ENCODE data around the gene MVB12B. TPM values are rescaled to one million over a fixed set of nuclear protein-coding genes. Genes with fewer than 3 reads are reported as not detected.
A peak's percentile ranks its signal among the peaks of the same experiment; 100 is the strongest.

The MVB12B gene
- total RNA-seq, 1 experiment from 2014 or later: 7.2 TPM

DNA sequence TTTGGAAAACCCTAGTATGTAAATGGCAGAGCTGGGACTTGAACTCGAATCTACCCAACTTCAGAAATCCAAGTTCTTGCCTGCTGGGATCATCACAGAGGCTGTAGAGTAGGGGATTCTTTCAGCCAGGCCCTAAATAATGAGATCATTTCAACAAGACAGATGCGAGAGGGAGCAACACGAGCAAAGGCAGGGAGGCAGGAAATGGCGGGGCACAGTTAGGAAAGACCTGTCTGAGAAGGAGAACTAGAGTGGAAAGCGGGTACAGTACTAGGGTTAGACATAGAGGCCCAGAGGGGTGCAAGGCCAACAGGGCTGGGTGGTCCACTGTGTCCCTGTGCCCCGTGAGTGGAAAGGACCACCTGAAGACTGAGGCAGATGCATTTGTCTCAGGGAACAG lies 46.1 kb downstream of the MVB12B start:
- H3K36me3 ChIP-seq (replicated peaks; ENCODE audit: control insufficient read depth, insufficient read depth, low read length): no peaks in the 10 kb centered on the region
- DNase-seq: no peak
- H3K4me3 ChIP-seq (ENCODE audit: insufficient read depth, low read depth, low read length): no peak overlapping the region
- H3K27me3 ChIP-seq (ENCODE audit: control insufficient read depth, insufficient read depth, low read length): no peaks in the 10 kb centered on the region

DNA sequence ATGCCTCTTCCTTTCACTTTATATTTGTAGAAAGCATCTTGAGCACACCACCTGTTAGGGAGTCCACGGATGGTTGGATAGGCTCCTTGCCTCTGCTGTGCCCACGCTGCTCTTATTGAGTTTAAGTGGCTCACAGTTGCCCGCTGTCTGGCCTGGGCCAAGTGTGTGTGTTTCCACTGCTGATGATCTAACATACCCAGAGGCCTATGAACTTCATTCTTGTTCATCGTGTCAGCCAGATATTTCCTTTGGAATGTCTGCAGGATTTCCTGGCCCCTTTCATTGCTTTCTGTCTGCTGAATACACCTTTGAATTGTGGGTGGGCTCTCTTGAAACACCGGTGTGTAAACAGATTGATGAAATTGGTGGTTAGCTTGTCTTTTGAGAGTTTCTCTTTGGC lies 46.6 kb downstream of the MVB12B start:
- no peak for DNase-seq

DNA sequence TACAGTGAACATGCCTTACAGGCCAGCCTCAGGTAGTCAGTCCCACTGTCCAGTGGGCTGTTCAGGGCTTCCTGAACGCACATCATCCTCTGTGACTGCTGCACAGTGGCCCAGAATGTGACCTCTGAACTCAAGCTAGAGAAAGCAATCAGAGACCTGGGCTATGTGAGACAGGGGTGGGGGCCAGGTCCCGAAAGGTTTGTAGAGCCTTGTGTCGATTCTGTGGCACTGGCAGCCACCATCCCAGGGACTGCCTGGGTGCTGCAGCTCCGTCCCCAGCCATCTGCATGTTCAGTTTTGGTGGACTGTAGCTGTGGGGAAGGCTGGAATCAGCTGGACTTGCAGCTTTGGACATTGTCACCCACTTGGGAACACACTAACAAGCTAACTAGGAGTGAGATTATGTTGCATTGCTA lies 47.7 kb downstream of the MVB12B start:
- no peak overlapping the region for H3K4me3 ChIP-seq (ENCODE audit: insufficient read depth, low read depth, low read length)
- H3K36me3 ChIP-seq (replicated peaks; ENCODE audit: control insufficient read depth, insufficient read depth, low read length): no peaks in the 10 kb centered on the region
- DNase-seq: no peak
- H3K27me3 ChIP-seq (ENCODE audit: control insufficient read depth, insufficient read depth, low read length): no peaks in the 10 kb centered on the region

More for the DNA sequence above, 46.6 kb downstream of the MVB12B start:
- H3K27me3 ChIP-seq (ENCODE audit: control insufficient read depth, insufficient read depth, low read length): no peaks in the 10 kb centered on the region
- no peak overlapping the region for H3K4me3 ChIP-seq (ENCODE audit: insufficient read depth, low read depth, low read length)
- no peaks in the 10 kb centered on the region for H3K36me3 ChIP-seq (replicated peaks; ENCODE audit: control insufficient read depth, insufficient read depth, low read length)

DNA sequence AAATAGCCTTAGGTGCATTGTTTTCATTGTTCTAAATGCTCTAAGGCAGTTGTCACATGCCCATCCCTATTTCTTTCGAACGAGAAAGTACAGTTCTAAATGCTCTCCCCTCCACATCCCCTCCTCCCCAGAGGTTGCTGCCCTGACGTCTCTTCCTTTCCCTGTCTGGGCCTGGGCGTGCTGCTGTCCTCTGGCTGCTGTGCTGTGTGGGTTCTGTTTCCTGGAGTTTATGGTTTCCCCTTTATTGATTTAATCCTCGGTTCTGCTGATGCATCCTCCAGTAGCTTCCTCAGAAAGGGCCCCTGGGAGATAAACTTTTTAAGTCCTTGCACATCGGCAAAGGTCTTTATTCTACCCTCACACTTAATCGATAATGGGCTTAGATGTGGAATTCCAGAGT lies 48.8 kb downstream of the MVB12B start:
- H3K36me3 ChIP-seq (replicated peaks; ENCODE audit: control insufficient read depth, insufficient read depth, low read length): no peaks in the 10 kb centered on the region
- no peak for DNase-seq
- no peak overlapping the region for H3K4me3 ChIP-seq (ENCODE audit: insufficient read depth, low read depth, low read length)
- H3K27me3 ChIP-seq (ENCODE audit: control insufficient read depth, insufficient read depth, low read length): no peaks in the 10 kb centered on the region

DNA sequence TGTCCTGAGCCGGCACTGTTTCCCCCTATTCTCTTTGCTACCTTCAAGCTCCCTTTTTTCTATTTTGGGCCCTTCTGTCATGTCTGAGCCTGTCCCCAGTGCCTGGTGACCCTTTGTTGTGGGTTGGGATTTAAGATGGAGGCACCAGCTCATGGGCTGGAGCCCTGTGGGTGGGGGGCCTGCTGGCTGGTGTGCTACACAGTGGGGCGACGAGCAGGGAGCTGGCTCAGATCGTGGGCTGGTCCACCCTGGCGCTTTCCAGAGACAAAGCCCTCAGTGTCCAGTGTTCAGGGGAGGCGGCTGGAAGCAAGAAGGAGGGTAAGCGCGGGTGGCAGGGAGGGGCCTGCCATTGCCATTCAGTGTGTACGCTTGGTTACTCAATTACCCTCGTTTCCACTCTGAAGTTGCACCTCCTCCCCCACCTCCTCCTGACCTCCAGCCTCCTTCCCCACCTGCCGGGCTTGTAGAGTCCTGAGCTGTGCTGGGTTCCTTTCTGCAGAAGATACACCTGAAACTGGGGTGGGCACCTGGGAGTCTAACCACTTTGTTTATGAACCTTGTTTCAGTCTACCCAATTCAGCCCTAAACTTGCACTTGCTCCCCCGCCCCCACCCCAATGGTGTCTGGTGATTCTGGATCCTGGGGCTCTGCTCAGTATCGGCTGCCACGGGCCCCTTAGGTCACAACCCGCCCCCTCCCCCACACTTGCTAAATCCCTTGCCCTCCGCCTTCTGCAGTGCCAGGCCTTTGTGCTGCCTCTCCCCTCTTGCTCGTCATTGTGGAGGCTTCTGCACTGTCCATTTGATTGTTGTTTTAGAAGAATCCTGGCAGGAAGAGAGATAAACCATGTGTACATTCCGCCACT lies 49.9 kb downstream of the MVB12B start:
- Histone ChIP-seq H3K27me3 (ENCODE audit: control insufficient read depth, insufficient read depth, low read length) (no peaks in the 10 kb centered on the region), H3K4me3 (ENCODE audit: insufficient read depth, low read depth, low read length) (no peak overlapping the region), H3K36me3 (replicated peaks; ENCODE audit: control insufficient read depth, insufficient read depth, low read length) (no peaks in the 10 kb centered on the region)
- peak; percentile 65 for DNase-seq

DNA sequence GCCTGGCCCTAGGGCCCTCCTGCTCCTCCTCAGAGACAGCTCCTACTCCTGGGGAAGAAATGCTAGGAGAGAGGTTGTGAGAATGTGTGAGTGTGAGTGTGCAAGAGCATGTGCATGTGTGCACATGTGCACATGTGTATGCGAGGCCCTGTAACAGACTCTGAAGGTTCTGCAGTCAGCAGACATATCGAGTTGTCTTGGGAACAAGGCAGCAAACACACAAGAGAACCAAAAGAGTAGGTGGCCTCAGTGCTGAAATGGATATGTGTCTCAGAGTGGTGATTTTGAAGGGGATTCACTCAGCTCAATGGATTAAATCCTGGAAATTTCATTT lies 50.5 kb downstream of the MVB12B start:
- H3K27me3 ChIP-seq (ENCODE audit: control insufficient read depth, insufficient read depth, low read length): no peaks in the 10 kb centered on the region
- no peak for DNase-seq
- H3K4me3 ChIP-seq (ENCODE audit: insufficient read depth, low read depth, low read length): no peak overlapping the region

DNA sequence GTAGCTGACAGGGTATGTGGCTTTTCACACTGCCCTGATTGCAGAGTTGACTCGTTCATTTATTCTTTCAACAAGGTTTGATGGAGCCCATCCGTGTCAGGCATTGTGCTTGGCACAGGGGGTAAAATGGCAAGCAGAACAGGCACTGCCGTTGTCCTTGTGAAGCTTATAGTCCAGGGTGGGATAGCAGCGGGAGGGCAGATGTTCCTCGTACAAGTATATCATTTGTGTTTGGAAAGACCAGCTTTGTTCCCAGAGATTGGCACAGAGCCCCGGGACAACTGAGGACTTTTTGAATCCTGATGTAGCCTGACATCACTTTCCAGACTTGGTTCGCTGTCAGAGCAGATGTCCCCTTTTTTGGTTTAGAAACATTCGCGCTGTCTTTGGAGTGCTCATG lies 50.9 kb downstream of the MVB12B start:
- H3K27me3 ChIP-seq (ENCODE audit: control insufficient read depth, insufficient read depth, low read length): no peaks in the 10 kb centered on the region
- DNase-seq: no peak

More for the DNA sequence above, 50.5 kb downstream of the MVB12B start:
- H3K36me3 ChIP-seq (replicated peaks; ENCODE audit: control insufficient read depth, insufficient read depth, low read length): no peaks in the 10 kb centered on the region

DNA sequence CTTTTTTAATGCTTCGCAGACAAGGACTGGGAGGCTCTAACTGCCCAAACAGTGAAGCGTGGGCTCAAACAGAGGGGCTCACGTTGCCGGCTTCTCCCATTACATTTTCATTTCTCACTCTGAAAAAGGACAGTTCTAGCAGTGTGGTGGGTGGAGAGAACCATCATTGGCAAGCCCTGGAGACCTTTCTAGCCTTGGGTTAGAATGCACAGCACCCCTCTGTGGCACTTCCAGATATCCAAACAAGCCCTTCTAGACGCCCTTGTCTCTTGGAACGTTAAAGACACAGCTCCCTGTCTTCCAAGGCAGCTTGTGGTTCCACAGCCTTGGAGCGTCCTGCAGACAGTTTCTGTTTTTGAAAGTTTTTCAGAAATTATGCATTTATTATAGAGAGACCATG lies 52.1 kb downstream of the MVB12B start:
- Histone ChIP-seq H3K36me3 (replicated peaks; ENCODE audit: control insufficient read depth, insufficient read depth, low read length) (no peaks in the 10 kb centered on the region), H3K27me3 (ENCODE audit: control insufficient read depth, insufficient read depth, low read length) (no peaks in the 10 kb centered on the region), H3K4me3 (ENCODE audit: insufficient read depth, low read depth, low read length) (no peak overlapping the region)
- DNase-seq: no peak

More for the DNA sequence above, 50.9 kb downstream of the MVB12B start:
- Histone ChIP-seq H3K4me3 (ENCODE audit: insufficient read depth, low read depth, low read length) (no peak overlapping the region), H3K36me3 (replicated peaks; ENCODE audit: control insufficient read depth, insufficient read depth, low read length) (no peaks in the 10 kb centered on the region)

DNA sequence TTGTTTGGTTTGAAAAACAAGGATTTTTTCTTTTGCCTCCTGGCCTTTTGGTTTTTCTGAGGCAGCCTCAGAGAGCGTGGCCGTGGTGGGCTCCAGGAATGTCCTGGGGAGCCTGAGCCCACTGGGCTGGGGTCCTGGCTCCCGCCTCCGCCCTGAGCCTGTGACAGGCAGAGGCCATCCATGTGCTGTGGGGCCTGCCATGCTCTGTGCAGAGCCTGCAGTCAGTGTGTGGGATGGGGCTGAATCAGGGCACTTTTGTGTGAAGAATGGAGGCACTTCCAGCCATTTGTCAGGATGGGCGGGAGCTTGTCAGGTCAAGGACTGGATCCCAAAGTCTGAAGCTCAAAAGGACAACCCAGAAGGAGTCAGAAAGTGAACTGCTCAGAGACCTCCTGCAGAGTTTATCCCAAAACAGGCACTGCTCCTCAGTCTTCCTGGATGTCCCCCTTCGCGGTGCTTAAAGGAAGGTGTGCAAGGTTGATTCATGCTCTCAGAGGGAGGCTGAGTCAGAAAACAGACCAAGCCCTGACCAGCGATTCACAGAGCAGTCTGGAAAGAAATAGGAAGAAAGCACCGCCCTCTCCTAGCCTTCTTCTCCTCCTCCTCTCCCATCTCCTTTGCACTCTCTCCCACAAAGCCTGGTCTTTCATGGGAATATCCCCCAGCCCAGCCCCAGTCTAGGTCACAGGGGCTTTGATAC lies 53.2 kb downstream of the MVB12B start:
- H3K4me3 ChIP-seq (ENCODE audit: insufficient read depth, low read depth, low read length): no peak overlapping the region
- no peak for DNase-seq
- no peaks in the 10 kb centered on the region for H3K27me3 ChIP-seq (ENCODE audit: control insufficient read depth, insufficient read depth, low read length)
- H3K36me3 ChIP-seq (replicated peaks; ENCODE audit: control insufficient read depth, insufficient read depth, low read length): no peaks in the 10 kb centered on the region

DNA sequence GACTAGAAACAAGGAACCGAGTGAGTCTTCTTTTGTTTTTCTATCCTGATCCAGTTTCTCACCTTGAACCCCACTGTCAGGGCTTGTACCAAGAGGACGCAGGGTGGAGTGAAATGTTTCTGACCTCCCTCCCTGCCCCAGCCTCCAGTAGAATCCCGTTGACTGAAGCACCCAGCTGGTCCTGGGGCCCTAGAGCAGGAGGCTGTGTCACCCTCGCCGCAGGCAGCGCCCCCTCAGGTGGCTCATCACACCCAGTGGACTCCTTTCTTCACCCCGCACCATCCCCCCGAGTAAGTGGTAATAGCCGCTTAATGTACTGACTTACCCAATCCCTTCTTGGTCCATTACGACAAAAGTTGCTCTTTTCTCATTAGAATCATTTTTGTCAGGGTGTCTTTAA lies 53.8 kb downstream of the MVB12B start:
- no peak for DNase-seq
- Histone ChIP-seq H3K36me3 (replicated peaks; ENCODE audit: control insufficient read depth, insufficient read depth, low read length) (no peaks in the 10 kb centered on the region), H3K27me3 (ENCODE audit: control insufficient read depth, insufficient read depth, low read length) (no peaks in the 10 kb centered on the region), H3K4me3 (ENCODE audit: insufficient read depth, low read depth, low read length) (no peak overlapping the region)

DNA sequence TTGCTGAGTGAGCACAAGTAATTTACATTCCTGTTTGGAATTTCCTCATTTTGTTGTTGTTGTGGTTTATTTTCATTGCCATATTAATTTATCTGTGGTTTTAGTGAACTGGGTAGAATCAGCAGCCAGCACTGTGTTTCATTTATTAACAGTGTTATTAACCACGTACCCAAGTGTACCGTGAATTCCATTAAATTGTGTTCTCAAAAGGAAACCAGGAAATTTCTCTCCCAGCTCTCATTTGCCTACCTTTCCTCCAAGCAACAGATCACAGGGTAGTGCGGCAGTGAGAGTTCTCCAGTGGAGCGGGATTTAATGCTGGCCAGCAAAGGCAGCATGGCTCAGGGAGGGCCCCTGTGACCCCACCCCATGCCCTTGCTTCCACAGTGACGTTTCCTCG lies 54.6 kb downstream of the MVB12B start:
- DNase-seq: no peak
- Histone ChIP-seq H3K27me3 (ENCODE audit: control insufficient read depth, insufficient read depth, low read length) (no peaks in the 10 kb centered on the region), H3K4me3 (ENCODE audit: insufficient read depth, low read depth, low read length) (no peak overlapping the region)

DNA sequence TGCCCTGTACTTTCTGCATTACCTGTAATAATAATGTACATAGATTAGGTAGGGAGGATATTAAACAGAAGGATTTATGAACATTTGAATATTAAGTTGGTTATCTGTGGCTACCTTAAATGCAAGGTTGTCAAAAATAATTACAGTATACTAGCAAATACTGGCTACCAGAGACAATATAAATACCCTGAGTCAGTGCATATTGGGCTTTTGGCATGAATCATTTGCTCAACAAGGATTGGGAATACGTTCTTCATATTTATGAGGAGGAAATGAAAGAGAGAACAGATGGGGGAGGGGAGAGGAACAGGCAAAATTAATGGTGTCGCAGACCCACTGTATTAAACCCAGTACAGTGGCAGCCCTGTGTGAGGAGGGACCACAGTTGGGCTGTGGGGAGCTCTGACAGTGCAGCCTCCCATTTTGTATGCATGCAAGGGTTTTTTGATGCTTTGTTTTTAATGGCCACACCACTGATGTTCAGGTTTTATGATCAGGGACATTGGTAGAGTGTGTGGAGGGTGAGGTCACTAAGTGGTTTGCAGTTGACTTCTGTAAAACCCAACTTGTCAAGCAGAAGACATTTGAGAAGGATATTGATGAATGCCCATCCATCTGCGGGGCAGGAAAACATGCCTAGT lies 56.9 kb downstream of the MVB12B start:
- Histone ChIP-seq H3K27me3 (ENCODE audit: control insufficient read depth, insufficient read depth, low read length) (no peaks in the 10 kb centered on the region), H3K36me3 (replicated peaks; ENCODE audit: control insufficient read depth, insufficient read depth, low read length) (peaks cover 1% of the 10 kb centered on the region; the same call in 1 of the 2 replicates), H3K4me3 (ENCODE audit: insufficient read depth, low read depth, low read length) (no peak overlapping the region)
- DNase-seq: no peak

More for the DNA sequence above, 54.6 kb downstream of the MVB12B start:
- no peaks in the 10 kb centered on the region for H3K36me3 ChIP-seq (replicated peaks; ENCODE audit: control insufficient read depth, insufficient read depth, low read length)

DNA sequence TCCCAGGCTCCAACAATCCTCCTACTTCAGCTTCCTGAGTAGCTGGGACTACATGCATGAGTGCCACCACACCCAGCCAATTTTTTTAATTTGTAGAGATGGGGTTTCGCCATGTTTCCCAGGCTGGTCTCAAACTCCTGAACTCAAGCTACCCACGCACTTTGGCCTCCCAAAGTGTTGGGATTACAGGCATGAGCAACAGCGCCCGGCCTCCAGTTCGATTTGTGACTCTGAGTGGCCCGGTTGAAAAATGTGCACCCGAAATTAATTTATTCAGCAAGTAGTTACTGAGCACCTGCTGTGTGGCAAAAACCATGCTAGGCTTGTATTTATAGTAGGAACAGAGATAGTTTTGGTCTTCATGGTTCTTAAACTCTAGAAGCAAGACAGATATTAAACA lies 58.3 kb downstream of the MVB12B start:
- no peaks in the 10 kb centered on the region for H3K27me3 ChIP-seq (ENCODE audit: control insufficient read depth, insufficient read depth, low read length)
- H3K4me3 ChIP-seq (ENCODE audit: insufficient read depth, low read depth, low read length): no peak overlapping the region
- no peak for DNase-seq
- H3K36me3 ChIP-seq (replicated peaks; ENCODE audit: control insufficient read depth, insufficient read depth, low read length): peaks cover 1% of the 10 kb centered on the region; the same call in 1 of the 2 replicates

DNA sequence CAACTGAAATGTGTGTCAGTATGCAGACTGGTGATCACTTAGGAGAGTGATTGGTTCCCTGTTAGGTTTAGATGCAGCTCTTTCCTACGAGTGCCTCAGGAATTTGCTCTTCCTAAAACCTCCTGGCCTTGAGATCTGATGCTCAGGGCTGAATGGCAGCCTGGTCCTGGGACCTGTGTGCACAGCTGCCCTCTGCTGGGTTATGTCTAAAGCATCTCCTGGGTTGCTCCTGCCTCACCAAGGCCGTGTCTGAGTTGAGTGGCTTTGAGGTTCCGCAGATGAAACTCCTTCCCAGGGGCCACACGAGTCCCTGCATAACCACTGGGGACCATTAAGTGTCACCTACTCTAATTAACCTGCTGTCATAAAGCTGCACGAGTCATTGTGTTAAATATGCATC lies 59.5 kb downstream of the MVB12B start:
- H3K4me3 ChIP-seq (ENCODE audit: insufficient read depth, low read depth, low read length): no peak overlapping the region
- peak; percentile 74 for DNase-seq
- no peaks in the 10 kb centered on the region for H3K27me3 ChIP-seq (ENCODE audit: control insufficient read depth, insufficient read depth, low read length)
- H3K36me3 ChIP-seq (replicated peaks; ENCODE audit: control insufficient read depth, insufficient read depth, low read length): peaks cover 1% of the 10 kb centered on the region; the same call in 1 of the 2 replicates

DNA sequence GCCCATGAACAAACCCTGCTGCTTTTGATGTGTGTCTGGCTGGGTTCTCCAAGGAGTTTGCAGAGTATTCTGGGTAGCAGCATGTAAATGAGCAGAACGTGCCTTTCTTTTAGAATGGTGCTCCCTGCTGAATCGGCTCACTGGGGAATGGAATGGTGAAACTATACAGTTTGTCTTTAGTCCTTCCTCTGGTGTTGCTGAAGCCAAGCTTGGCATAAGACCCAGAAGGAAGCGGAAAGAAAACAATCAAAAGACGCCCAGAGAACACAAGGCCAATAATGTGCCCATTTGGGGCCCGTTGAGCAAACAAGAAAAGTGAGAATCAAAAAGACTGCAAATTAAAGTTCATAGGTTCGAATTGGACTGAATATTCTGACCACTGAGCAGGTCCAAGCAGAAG lies 60.1 kb downstream of the MVB12B start:
- peaks cover 1% of the 10 kb centered on the region; the same call in 1 of the 2 replicates for H3K36me3 ChIP-seq (replicated peaks; ENCODE audit: control insufficient read depth, insufficient read depth, low read length)
- no peaks in the 10 kb centered on the region for H3K27me3 ChIP-seq (ENCODE audit: control insufficient read depth, insufficient read depth, low read length)
- DNase-seq: no peak
- H3K4me3 ChIP-seq (ENCODE audit: insufficient read depth, low read depth, low read length): no peak overlapping the region
